ENCODE measurements around the gene PYM1. TPM values are rescaled to one million over a fixed set of nuclear protein-coding genes. Genes with fewer than 3 reads are reported as not detected.

Gene PYM1
- total and polyA plus RNA-seq, 2 of the 8 experiments (the other 6 are each of a cell fraction or from before 2014, with no cell fraction given) = 38.7 to 58.5 TPM

DNA sequence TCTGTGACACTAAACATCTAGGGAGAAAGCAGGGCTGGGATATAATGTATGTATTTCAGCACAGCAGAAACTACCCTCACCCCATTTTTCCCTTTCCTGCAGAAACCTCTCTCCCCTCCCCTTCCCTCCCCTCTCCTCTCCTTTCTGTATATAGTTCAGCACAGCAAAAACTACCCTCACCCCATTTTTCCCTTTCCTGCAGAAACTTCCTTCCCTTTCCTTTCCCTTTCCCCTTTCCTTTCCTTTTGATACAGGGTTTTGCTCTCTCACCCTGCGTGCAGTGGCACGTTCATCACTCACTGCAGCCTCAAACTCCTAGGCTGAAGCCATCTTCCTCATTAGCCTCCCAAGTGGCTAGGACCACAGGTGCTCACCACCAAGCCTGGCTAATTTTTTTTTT is 36.1 kb upstream of the PYM1 start:
- Histone ChIP-seq H2BK20ac (ENCODE audit: low read length) (no peak overlapping the region), H3K9me3 (ENCODE audit: insufficient read depth in 2 of 2, low read depth in 1 of 2, low read length in 1 of 2) (no peaks in the 10 kb centered on the region), H3K23me2 (ENCODE audit: low read depth, low read length) (peaks cover 12% of the 10 kb centered on the region; the same call in 1 of the 2 replicates), H4K20me1 (replicated peaks in 1 of 2; ENCODE audit: control insufficient read depth in 1 of 2, insufficient read depth in 2 of 2, low read length in 2 of 2) (no peaks in the 10 kb centered on the region), H3K4ac (replicated peaks; ENCODE audit: insufficient read length, low read depth, low read length) (no peak overlapping the region), H2BK15ac (ENCODE audit: low read length) (no peak overlapping the region), H3K79me1 (ENCODE audit: low read depth, low read length) (peaks cover 2% of the 10 kb centered on the region; the same call in 1 of the 2 replicates), H2BK120ac (replicated peaks; ENCODE audit: low read depth, low read length) (no peak overlapping the region), H3K23ac (ENCODE audit: insufficient read length) (no peak overlapping the region), H3K56ac (replicated peaks; ENCODE audit: insufficient read length, low read depth, low read length) (no peak overlapping the region), H3K27ac (ENCODE audit: low read depth, low read length) (no peak overlapping the region), H3K27me3 (replicated peaks in 1 of 4; ENCODE audit: control insufficient read depth in 3 of 4, extremely low read depth in 1 of 4, insufficient read depth in 3 of 4, low read length in 3 of 4) (no peaks in the 10 kb centered on the region), H2BK12ac (ENCODE audit: low read depth, low read length) (no peak overlapping the region), H3K14ac (ENCODE audit: insufficient read length) (no peak overlapping the region), H2AFZ (ENCODE audit: low read length) (no peak overlapping the region), H3K79me2 (ENCODE audit: control insufficient read depth in 1 of 2, insufficient read depth in 2 of 2, low read length in 2 of 2) (peaks cover 3 to 18% of the 10 kb centered on the region in 2 experiments; a peak in 3 of 4 replicates), H3K4me2 (ENCODE audit: insufficient read depth in 1 of 2, low read depth in 2 of 2, low read length in 2 of 2) (no peak overlapping the region; a peak in 1 of 4 replicates), H4K8ac (ENCODE audit: extremely low read depth, insufficient read depth, low read length) (no peak overlapping the region), H4K91ac (replicated peaks; ENCODE audit: insufficient read length, low read length) (no peak overlapping the region), H3K18ac (ENCODE audit: extremely low read depth, low read length) (no peak overlapping the region), H4K5ac (ENCODE audit: insufficient read length, low read depth, low read length) (no peak overlapping the region), H3K4me1 (replicated peaks in 1 of 4; ENCODE audit: control insufficient read depth in 3 of 4, insufficient read depth in 4 of 4, low read length in 3 of 4) (peaks cover 2 to 13% (median 5%) of the 10 kb centered on the region in 4 experiments), H2BK5ac (ENCODE audit: low read depth, low read length) (no peak overlapping the region), H2AK5ac (ENCODE audit: low read depth, low read length) (no peak overlapping the region), H3K4me3 (ENCODE audit: extremely low read depth in 1 of 4, insufficient read depth in 2 of 4, low read depth in 3 of 4, low read length in 4 of 4) (no peak overlapping the region), H3K9ac (replicated peaks in 1 of 4; ENCODE audit: extremely low read depth in 1 of 4, low read depth in 3 of 4, low read length in 3 of 4) (no peak overlapping the region), H3K36me3 (ENCODE audit: control insufficient read depth in 2 of 4, insufficient read depth in 4 of 4, low read length in 3 of 4) (peaks cover 0 to 18% (median 2%) of the 10 kb centered on the region in 4 experiments; a peak in 2 of 8 replicates)
- POLR2A ChIA-PET (ENCODE audit: partially characterized antibody) = no interaction called here
- FAIRE-seq = no peak
- TF ChIP-seq, protein P1, sequence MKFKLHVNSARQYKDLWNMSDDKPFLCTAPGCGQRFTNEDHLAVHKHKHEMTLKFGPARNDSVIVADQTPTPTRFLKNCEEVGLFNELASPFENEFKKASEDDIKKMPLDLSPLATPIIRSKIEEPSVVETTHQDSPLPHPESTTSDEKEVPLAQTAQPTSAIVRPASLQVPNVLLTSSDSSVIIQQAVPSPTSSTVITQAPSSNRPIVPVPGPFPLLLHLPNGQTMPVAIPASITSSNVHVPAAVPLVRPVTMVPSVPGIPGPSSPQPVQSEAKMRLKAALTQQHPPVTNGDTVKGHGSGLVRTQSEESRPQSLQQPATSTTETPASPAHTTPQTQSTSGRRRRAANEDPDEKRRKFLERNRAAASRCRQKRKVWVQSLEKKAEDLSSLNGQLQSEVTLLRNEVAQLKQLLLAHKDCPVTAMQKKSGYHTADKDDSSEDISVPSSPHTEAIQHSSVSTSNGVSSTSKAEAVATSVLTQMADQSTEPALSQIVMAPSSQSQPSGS (IDR thresholded peaks at IDR 0.05; ENCODE audit: low read length) = no peak
- TF ChIP-seq TEAD4 (IDR thresholded peaks at IDR 0.05; ENCODE audit: low read depth, low read length) (no peak), CEBPB (IDR thresholded peaks at IDR 0.05; ENCODE audit: low read depth, low read length) (no peak), BRCA1 (IDR thresholded peaks at IDR 0.05; ENCODE audit: low read depth, low read length) (no peak), SP4 (IDR thresholded peaks at IDR 0.05; ENCODE audit: low read length) (no peak), SIX5 (IDR thresholded peaks at IDR 0.05; ENCODE audit: low read depth, low read length) (no peak), HDAC6 (IDR thresholded peaks at IDR 0.05; ENCODE audit: low read depth, low read length) (no peak), YY1 (IDR thresholded peaks at IDR 0.05; ENCODE audit: low read depth, low read length) (no peak), EGR1 (IDR thresholded peaks at IDR 0.05; ENCODE audit: borderline replicate concordance, low read depth, low read length) (no peak), RBBP5 (IDR thresholded peaks at IDR 0.05; ENCODE audit: borderline replicate concordance, low read depth, low read length) (no peak)
- TF ChIP-seq, protein P2, sequence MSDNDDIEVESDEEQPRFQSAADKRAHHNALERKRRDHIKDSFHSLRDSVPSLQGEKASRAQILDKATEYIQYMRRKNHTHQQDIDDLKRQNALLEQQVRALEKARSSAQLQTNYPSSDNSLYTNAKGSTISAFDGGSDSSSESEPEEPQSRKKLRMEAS (IDR thresholded peaks at IDR 0.05) = no peak
- 93% methylated on average over 2 of the region's 2 CpGs; no CpG with 5 or more reads in 1 of the 2 experiments for WGBS, 2 experiments (ENCODE audit: extremely low coverage in 1 of 2, insufficient coverage in 1 of 2, insufficient read length in 1 of 2, insufficient replicate concordance in 2 of 2, low coverage in 1 of 2, low lambda C conversion rate in 2 of 2, missing lambda C conversion rate in 1 of 2)
- CTCF ChIA-PET (ENCODE audit: partially characterized antibody) = interaction anchor here (1.1 to 1.2 kb wide), 2 partner anchors 24 to 32 kb away, joined by 3 to 4 read pairs; no protein-coding TSS in a partner anchor
- no peak for DNase-seq (ENCODE audit: low read depth in 1 of 2, low spot score in 2 of 2)

Measured in H1 (cell line).